Naive B cell (primary cell): Measurements from ENCODE around the gene WDFY3. TPM values are rescaled to one million over a fixed set of nuclear protein-coding genes. Genes with fewer than 3 reads are reported as not detected.
"Not testable (repeated sequence)": the region's sequence is repeated elsewhere in the genome, so short reads cannot be mapped to it uniquely, and the experiment has no call there.

Experiments
- ATAC-seq, 2 donors: fragments of 150-1000 bp; cut with Tn5 transposase; 2 replicates each; pipeline ENCODE4 v1.10.0; 2021; ENCODE audit warnings: low read depth in 2 of 2, mild to moderate bottlenecking in 2 of 2, moderate library complexity in 2 of 2
- DNase-seq: peaks from one replicate; pipeline ENCODE4 v3.0.0; 2022
- H3K27ac Mint-ChIP-seq, 6 donors: one replicate each; pipeline ENCODE4 v1.8.0; 2020 to 2022; ENCODE audit warnings: mild to moderate bottlenecking in 6 of 6, mixed read lengths in 6 of 6, moderate library complexity in 5 of 6, inconsistent platforms in 2 of 6
- H3K27me3 Mint-ChIP-seq, 3 donors: one replicate each; pipeline ENCODE4 v1.8.0; 2021 to 2022; ENCODE audit warnings: mixed read lengths in 3 of 3, mild to moderate bottlenecking in 1 of 3
- H3K36me3 Mint-ChIP-seq, 2 donors: one replicate each; pipeline ENCODE4 v1.8.0; 2020 to 2022; ENCODE audit warnings: mixed read lengths in 2 of 2, inconsistent platforms in 1 of 2, mild to moderate bottlenecking in 1 of 2
- H3K4me1 Mint-ChIP-seq, 3 donors: one replicate each; pipeline ENCODE4 v1.8.0; 2020 to 2022; ENCODE audit warnings: mixed read lengths in 3 of 3, inconsistent platforms in 1 of 3, mild to moderate bottlenecking in 1 of 3, moderate library complexity in 1 of 3
- H3K4me3 Mint-ChIP-seq, 8 donors: one replicate each; pipeline ENCODE4 v1.8.0; 2020 to 2022; ENCODE audit warnings: mild to moderate bottlenecking in 8 of 8, mixed read lengths in 8 of 8, moderate library complexity in 8 of 8, inconsistent platforms in 2 of 8
- H3K9me3 Mint-ChIP-seq, 7 donors: one replicate each; pipeline ENCODE4 v1.8.0; 2020 to 2022; ENCODE audit warnings: mixed read lengths in 7 of 7, mild to moderate bottlenecking in 5 of 7, inconsistent platforms in 2 of 7, moderate library complexity in 1 of 7
- polyA plus RNA-seq, 6 donors: library from polyadenylated mRNA; unstranded; fragments of 300-500 nt; fragmentation: Illumina TruSeq; gene quantifications; one replicate each; pipeline ENCODE4 v1.2.3, GENCODE V29; 2021; ENCODE audit warnings: low read depth in 6 of 6

The WDFY3 gene
- polyA plus RNA-seq, 6 donors from 2014 or later, result 0.19 TPM; not detected in 5

DNA sequence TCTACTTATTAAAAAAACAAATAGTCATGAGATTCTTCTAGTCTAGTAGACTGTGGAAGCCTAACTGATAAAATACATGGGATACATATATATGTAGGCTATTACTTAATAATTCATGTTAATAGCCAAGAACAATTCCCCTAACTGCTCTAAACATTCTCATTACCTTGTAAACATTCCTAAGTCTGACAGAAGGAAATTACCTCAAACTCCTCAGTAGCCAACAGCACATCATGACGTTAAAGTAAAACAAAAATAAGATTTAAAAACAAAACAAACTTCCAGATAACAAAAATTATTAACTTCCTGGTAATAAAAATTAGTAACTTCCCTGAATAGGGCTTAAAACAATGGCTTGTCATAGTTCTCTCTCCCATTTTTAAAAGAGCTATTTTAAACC is 109.2 kb downstream of the WDFY3 start:
- DNase-seq (no peak), ATAC-seq (no peak)
- no peaks in the 10 kb centered on the region for H3K4me1 Mint-ChIP-seq
- H3K36me3 Mint-ChIP-seq, result no peaks in the 10 kb centered on the region
- H3K9me3 Mint-ChIP-seq, result no peaks in the 10 kb centered on the region
- no peak overlapping the region for H3K4me3 Mint-ChIP-seq
- H3K27ac Mint-ChIP-seq, result no peak overlapping the region
- H3K27me3 Mint-ChIP-seq, result peaks cover 0 to 6% (median 0%) of the 10 kb centered on the region in 3 donors

DNA sequence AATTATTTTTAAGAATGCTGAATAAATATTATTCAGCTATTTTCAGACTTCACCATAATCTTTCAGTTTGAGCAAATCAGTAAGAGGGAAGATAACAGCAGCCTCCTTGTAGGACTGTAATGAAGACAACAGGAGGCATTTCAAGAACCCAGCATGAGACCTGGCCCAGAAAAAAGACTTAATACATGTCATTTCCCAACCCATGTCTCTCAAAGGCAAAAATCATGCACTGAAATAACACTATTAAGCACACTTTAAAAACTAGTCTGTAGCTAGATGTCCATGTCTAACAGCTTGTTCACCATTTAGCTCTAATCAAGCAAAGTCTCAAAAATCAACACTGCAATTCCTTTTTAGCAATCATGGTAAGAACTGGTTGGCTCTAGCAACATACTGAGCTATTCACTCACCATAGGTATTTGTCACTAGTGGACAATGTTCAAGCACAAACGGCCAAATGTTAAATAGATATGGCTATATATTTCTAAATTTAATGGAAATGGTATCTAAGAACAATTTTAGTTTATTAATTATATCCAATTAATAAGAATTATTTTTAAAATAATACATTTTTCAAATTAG is 109.9 kb downstream of the WDFY3 start:
- no peaks in the 10 kb centered on the region for H3K4me1 Mint-ChIP-seq
- peaks cover 0 to 6% (median 0%) of the 10 kb centered on the region in 3 donors for H3K27me3 Mint-ChIP-seq
- H3K36me3 Mint-ChIP-seq, result no peaks in the 10 kb centered on the region
- no peak for DNase-seq
- H3K9me3 Mint-ChIP-seq, result no peaks in the 10 kb centered on the region
- no peak for ATAC-seq
- no peak overlapping the region for H3K4me3 Mint-ChIP-seq
- no peak overlapping the region for H3K27ac Mint-ChIP-seq

DNA sequence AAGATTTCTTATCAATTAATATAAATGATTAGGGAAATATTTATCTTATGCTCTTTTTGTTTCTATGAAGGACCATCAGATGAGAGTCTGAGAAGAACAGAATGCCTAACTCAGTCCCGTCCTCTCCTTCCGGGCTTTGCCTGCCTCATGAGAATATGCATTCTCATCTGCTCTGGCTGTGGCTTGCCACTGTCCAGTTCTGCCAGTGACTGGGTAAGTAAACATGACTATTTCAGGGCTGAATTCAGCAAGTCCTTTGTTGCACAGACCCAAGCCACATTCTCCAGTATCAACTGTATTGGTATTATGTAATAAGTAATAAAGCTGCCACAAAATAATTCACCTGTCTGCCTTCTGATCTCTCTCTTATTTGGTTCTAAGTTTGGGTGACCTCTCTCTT is 110.7 kb downstream of the WDFY3 start:
- Mint-ChIP-seq H3K4me1 (no peaks in the 10 kb centered on the region), H3K27ac (no peak overlapping the region), H3K36me3 (no peaks in the 10 kb centered on the region), H3K27me3 (peaks cover 0 to 6% (median 4%) of the 10 kb centered on the region in 3 donors), H3K4me3 (no peak overlapping the region), H3K9me3 (no peaks in the 10 kb centered on the region)
- ATAC-seq (no peak), DNase-seq (no peak)

DNA sequence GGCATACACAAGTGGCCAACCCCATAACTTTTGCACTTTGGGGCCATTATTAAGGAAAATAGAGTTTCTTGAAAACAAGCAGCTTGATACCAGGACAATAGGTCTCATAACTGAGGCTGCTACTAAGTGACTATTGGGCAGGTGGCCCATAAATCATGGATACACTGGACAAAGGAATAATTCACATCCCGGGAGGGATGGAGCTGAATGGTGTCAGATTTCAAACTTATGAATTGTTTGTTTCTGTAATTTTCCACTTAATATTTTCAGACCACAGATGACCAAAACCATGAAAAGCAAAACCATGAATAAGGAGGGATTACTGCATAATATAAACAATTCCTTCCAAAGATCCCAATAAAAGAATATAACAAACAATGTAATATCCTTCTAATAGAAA is 114.4 kb downstream of the WDFY3 start:
- H3K27ac Mint-ChIP-seq, result no peak overlapping the region
- no peak for ATAC-seq

DNA sequence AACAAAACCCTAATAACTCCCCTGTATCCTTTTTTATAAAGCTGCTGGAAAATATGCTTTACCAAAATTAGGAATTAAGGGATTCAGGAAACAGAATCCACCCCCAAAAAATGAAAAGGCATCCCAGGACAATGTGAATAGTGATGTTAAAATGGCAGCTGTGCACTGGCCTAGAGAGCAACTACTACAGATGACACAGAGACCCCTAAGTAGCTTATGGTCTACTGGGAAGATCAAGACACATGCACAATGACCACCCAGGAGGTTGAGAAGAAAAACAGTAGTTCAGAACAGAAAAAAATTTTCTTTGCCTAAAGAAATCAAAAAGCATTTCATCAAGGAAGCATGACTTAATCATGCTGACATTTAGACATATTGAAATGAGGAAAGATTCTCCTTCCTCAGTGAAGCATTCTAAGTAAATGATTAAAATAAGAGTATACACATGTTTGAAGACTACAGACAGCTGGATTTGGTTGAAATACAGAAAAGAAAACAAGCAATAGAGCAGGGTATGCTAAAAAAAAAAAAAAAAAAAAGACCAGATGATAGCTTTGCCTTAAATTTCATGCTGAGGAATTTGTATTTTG is 117.3 kb downstream of the WDFY3 start:
- peaks cover 0 to 4% (median 0%) of the 10 kb centered on the region in 3 donors for H3K27me3 Mint-ChIP-seq
- no peak overlapping the region for H3K4me3 Mint-ChIP-seq
- DNase-seq (no peak), ATAC-seq (no peak)
- no peaks in the 10 kb centered on the region for H3K36me3 Mint-ChIP-seq
- no peak overlapping the region for H3K27ac Mint-ChIP-seq
- no peaks in the 10 kb centered on the region for H3K4me1 Mint-ChIP-seq
- peaks cover 0 to 2% (median 0%) of the 10 kb centered on the region in 7 donors for H3K9me3 Mint-ChIP-seq

More for the DNA sequence above, 114.4 kb downstream of the WDFY3 start:
- no peak overlapping the region for H3K4me3 Mint-ChIP-seq
- H3K9me3 Mint-ChIP-seq, result peaks cover 0 to 2% (median 0%) of the 10 kb centered on the region in 7 donors
- no peak for DNase-seq
- H3K36me3 Mint-ChIP-seq, result no peaks in the 10 kb centered on the region
- no peaks in the 10 kb centered on the region for H3K4me1 Mint-ChIP-seq
- H3K27me3 Mint-ChIP-seq, result peaks cover 0 to 4% (median 0%) of the 10 kb centered on the region in 3 donors

DNA sequence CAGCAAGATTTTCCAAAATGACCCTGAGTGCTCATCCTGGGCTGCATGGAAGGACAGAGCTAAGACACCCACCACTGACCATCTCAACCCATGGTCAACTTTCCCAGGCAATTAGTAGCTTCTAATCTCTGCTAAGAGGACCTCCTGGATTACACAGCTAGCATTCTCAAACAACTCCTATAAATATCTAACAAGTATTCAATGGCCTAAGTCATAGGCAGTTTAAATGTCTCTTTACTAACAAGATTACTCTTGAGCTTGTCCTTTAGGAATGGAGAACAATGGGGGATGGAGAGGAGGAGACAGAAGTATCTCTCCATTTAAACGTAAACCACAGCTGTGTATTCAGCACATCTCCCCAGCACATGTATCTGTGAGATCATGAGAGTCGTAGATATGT is 118.1 kb downstream of the WDFY3 start:
- no peak for ATAC-seq
- Mint-ChIP-seq H3K4me1 (no peaks in the 10 kb centered on the region), H3K27ac (no peak overlapping the region), H3K4me3 (no peak overlapping the region), H3K27me3 (peaks cover 0 to 4% (median 0%) of the 10 kb centered on the region in 3 donors), H3K9me3 (peaks cover 0 to 2% (median 0%) of the 10 kb centered on the region in 7 donors), H3K36me3 (no peaks in the 10 kb centered on the region)
- no peak for DNase-seq

DNA sequence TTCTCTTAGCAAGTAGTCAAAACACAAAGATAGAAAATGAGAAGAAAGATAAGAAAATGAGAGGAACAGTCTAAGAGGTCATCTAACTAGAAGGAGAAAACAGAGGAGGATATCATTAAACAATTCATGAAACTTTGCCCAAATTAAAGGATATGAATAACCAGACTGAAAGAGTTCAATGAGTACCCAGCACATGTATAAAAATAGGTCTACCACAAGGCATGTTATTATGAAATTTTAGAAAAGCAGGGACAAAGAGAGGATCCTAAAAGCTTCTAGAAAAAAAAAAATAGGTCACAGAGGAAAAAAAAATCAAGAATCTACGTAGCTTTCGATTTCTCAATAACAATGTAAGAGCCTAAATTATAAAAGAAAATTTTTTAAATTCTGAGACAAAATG is 118.5 kb downstream of the WDFY3 start:
- peaks cover 0 to 4% (median 0%) of the 10 kb centered on the region in 3 donors for H3K27me3 Mint-ChIP-seq
- no peaks in the 10 kb centered on the region for H3K4me1 Mint-ChIP-seq
- H3K36me3 Mint-ChIP-seq, result no peaks in the 10 kb centered on the region
- no peak for DNase-seq
- H3K27ac Mint-ChIP-seq, result no peak overlapping the region
- peaks cover 0 to 2% (median 0%) of the 10 kb centered on the region in 7 donors for H3K9me3 Mint-ChIP-seq
- no peak for ATAC-seq
- no peak overlapping the region for H3K4me3 Mint-ChIP-seq

DNA sequence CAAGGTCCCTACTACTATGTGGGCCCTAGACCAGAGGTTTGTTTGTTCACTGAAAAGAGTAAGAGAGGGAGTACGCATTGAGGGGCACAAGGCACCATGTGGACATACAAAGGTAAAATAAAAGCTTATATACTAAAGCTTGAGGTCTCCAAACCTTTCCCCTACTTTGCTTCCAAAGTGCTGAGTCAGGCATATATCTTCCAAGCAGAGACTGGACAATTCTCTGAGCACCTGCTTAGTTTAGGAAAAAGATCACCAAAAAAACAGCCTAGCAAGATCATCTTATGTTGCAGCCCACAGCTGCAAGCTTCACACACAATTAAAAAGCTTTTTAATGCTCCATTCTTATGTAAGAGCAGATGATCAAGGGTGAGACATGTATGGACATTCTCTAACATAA is 119.5 kb downstream of the WDFY3 start:
- peaks cover 0 to 2% (median 0%) of the 10 kb centered on the region in 7 donors for H3K9me3 Mint-ChIP-seq
- no peaks in the 10 kb centered on the region for H3K4me1 Mint-ChIP-seq
- ATAC-seq (no peak), DNase-seq (no peak)
- no peak overlapping the region for H3K27ac Mint-ChIP-seq
- H3K4me3 Mint-ChIP-seq, result no peak overlapping the region
- peaks cover 0 to 4% (median 0%) of the 10 kb centered on the region in 3 donors for H3K27me3 Mint-ChIP-seq
- no peaks in the 10 kb centered on the region for H3K36me3 Mint-ChIP-seq

DNA sequence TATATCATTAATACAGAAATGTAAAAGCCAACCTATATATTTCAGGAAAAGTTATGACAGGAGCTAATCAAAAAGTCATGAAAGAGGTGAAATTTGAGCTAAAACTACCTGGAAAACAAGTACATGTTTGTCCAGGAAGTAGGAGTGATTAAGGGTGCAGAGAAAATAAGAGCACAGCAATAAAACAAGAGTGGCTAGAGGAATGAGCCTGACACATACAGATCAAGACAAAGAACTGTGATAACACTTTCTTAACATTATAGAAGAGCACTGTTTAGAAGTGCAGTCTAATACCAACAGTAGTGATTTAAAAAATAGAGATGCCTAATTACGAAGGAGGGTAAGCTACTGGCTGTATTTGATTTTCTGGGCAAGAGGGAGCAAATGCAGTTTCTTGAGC is 125.1 kb downstream of the WDFY3 start:
- Mint-ChIP-seq H3K27ac (no peak overlapping the region), H3K4me3 (no peak overlapping the region), H3K27me3 (no peaks in the 10 kb centered on the region), H3K36me3 (no peaks in the 10 kb centered on the region), H3K9me3 (no peaks in the 10 kb centered on the region), H3K4me1 (no peaks in the 10 kb centered on the region)
- no peak for ATAC-seq
- DNase-seq, result no peak

DNA sequence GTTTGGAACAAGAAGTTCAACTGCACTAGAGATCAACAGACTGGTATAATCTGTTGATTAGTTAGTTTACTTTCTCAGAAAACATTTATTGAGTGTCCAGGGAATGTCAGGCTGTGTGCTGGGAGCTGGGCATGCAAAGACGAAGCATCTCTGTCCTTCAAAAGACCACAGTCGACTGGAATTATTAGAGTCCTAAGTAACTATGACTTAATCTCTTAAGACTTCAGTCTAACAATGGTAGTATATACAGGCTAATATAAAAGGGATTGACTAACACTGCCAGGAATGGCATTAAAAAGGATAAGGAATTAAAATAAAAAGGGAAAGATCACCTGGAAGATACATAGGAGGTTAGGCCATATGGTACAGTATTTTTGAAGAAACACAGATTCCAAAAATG is 128.7 kb downstream of the WDFY3 start:
- ATAC-seq, result no peak
- no peaks in the 10 kb centered on the region for H3K4me1 Mint-ChIP-seq

DNA sequence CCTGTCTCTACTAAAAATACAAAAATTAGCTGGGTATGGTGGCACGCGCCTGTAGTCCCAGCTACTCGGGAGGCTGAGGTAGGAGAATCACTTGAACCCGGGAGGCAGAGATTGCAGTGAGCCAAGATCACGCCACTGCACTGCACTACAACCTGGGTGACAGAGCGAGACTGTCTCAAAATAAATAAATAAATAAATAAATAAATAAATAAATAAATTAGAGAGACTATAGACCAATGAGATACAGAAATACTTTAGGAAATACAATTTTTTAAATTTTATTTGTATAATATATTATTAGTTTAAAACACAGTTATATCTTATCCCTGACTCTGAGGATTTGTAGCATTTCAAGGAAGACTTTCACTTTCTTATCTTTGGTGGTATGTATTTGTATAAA is 136.9 kb downstream of the WDFY3 start:
- not testable (repeated sequence) for DNase-seq, H3K27ac Mint-ChIP-seq, H3K4me3 Mint-ChIP-seq, H3K9me3 Mint-ChIP-seq, H3K36me3 Mint-ChIP-seq, H3K4me1 Mint-ChIP-seq, H3K27me3 Mint-ChIP-seq, ATAC-seq

More for the DNA sequence above, 128.7 kb downstream of the WDFY3 start:
- Mint-ChIP-seq H3K4me3 (no peak overlapping the region), H3K36me3 (no peaks in the 10 kb centered on the region), H3K9me3 (no peaks in the 10 kb centered on the region), H3K27me3 (no peaks in the 10 kb centered on the region), H3K27ac (no peak overlapping the region)
- no peak for DNase-seq

DNA sequence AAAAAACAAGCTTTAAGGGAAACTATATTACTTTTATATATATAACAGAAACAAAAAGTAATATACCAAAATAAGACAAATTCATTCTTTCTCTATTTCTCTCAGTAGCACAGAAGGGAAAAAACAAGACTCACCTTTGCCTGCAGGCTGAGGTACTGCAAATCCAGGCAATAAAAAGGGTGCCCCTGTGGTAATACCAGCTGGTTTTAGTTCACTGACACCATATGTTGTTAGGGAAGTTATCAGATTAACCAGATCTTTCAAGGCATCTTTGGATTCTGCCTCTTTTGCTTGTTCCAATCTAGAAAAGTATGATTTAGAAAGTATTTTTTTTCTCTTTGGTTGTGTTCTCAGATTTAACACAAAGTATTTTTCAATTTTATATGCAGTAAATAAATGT is 139.8 kb downstream of the WDFY3 start:
- Mint-ChIP-seq H3K4me3 (no peak overlapping the region), H3K27me3 (no peaks in the 10 kb centered on the region), H3K4me1 (peaks cover 0 to 4% (median 0%) of the 10 kb centered on the region in 3 donors), H3K27ac (no peak overlapping the region), H3K36me3 (no peaks in the 10 kb centered on the region), H3K9me3 (no peaks in the 10 kb centered on the region)
- DNase-seq, result no peak
- ATAC-seq, result no peak

DNA sequence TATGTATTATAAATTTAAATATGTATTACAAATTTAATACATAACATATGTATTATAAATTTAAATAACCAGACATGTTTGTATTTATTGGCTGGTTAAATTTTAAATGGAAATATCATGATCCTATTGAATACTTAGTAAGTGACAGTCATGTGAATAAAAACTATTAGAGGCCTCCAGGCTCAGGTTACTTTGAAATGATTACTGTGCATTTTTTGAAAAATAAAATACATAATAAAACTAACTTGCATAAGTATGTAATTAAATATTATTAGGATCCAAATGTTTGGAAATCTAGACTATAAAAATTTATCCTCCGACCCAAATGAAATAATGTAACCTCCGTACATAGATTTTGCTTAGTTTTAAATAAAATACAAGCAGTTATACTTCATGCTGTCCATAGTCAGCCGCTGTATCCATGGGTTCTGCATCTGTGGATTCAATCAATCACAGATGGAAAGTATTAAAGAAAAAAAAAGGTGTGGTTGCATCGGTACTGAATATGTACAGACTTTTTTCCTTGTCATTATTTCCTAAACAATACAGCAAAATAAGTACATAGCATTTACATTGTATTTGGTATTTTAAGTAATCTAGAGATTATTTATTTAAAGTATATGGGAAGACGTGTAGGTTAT is 140.7 kb downstream of the WDFY3 start:
- H3K27ac Mint-ChIP-seq, result no peak overlapping the region
- no peaks in the 10 kb centered on the region for H3K9me3 Mint-ChIP-seq
- no peaks in the 10 kb centered on the region for H3K27me3 Mint-ChIP-seq
- no peaks in the 10 kb centered on the region for H3K4me1 Mint-ChIP-seq
- DNase-seq (no peak), ATAC-seq (no peak)
- no peaks in the 10 kb centered on the region for H3K36me3 Mint-ChIP-seq
- H3K4me3 Mint-ChIP-seq, result no peak overlapping the region

DNA sequence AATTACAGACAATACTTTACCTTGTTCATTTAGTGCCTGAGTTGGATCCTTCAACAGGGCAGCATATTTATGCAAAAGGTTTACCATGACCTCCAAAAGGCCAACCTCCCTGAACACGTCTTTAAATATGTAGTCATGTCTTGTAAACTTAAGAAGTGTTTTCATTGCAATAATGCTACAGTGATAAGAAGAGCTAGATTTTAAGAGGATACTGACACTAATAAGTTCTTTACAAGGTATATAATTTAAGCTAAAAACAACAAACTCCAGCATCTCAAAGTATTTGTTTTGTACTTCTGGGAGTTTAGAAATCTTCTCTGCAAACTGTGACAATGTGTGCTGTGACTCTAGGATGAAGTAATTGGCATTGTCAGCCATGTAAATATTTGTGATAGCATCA is 145.4 kb downstream of the WDFY3 start:
- DNase-seq, result no peak
- no peak for ATAC-seq
- Mint-ChIP-seq H3K27ac (no peak overlapping the region), H3K4me1 (no peaks in the 10 kb centered on the region), H3K4me3 (no peak overlapping the region), H3K36me3 (no peaks in the 10 kb centered on the region), H3K27me3 (no peaks in the 10 kb centered on the region), H3K9me3 (no peaks in the 10 kb centered on the region)
